Adrenal gland (tissue), 12 donors: Measurements from ENCODE around the gene ARL15. TPM values are rescaled to one million over a fixed set of nuclear protein-coding genes. Genes with fewer than 3 reads are reported as not detected.

Experiments used
- DNase-seq, 7 donors: peaks; one replicate each; pipeline ENCODE4 v3.0.0-alpha.2; 2019 to 2020
- H3K27ac ChIP-seq, 5 donors: fragments of 200-600 bp; sonication (generic) in 4 of 5; 1 replicate in 3 of 5; 2 replicates in 2 of 5; pipeline versions ENCODE4 v1.5.1 to v1.8.0; 2016 to 2020; ENCODE audit warnings: mild to moderate bottlenecking in 1 of 5
- H3K27me3 ChIP-seq: fragments of 200-600 bp; 2 replicates; pipeline ENCODE4 v1.8.0; 2021
- H3K36me3 ChIP-seq, 2 donors: fragments of 200-600 bp; replicated peaks in 1 of 2; 1 replicate in 1 of 2; 2 replicates in 1 of 2; pipeline versions ENCODE4 v1.5.1 to v1.8.0; 2018 to 2022
- H3K4me1 ChIP-seq, 2 donors: fragments of 200-600 bp; replicated peaks in 1 of 2; 1 replicate in 1 of 2; 2 replicates in 1 of 2; pipeline versions ENCODE4 v1.5.1 to v1.8.0; 2018 to 2021
- H3K4me3 ChIP-seq, 4 donors: fragments of 200-600 bp; sonication (generic) in 3 of 4; one replicate each; pipeline ENCODE4 v1.5.1; 2016 to 2018
- H3K9me3 ChIP-seq, 3 donors: fragments of 200-600 bp; sonication (generic) in 1 of 3; replicated peaks in 1 of 3; 1 replicate in 2 of 3; 2 replicates in 1 of 3; pipeline versions ENCODE4 v1.5.1 to v1.8.0; 2016 to 2021
- POLR2A ChIP-seq, 2 donors: fragments of 450-650 bp; IDR thresholded peaks; one replicate each; pipeline ENCODE4 v1.6.1; 2017; ENCODE audit warnings: antibody characterized with exemption in 2 of 2, mild to moderate bottlenecking in 2 of 2, moderate library complexity in 1 of 2
- WGBS, 4 donors: extraction: QIAGEN DNeasy Blood & Tissue Kit in 2 of 4; methylation state at CpG; one replicate each; pipeline versions ENCODE4 v1.1.5 to v1.1.7; 2013 to 2017; 5-methylcytosine and 5-hydroxymethylcytosine counted together
- intact Hi-C, 2 donors: fragments of 100-400 bp; cut with DNase I; formaldehyde crosslinking; loops; one replicate each; pipeline versions ENCODE4 v1.14.1 to v1.15.0; 2022 to 2023
- polyA plus RNA-seq, 3 donors: library from polyadenylated mRNA; stranded (reverse); fragments of 200-250 nt in 2 of 3; fragments of 350-450 nt in 1 of 3; fragmentation: Illumina TruSeq in 1 of 3; extraction: RNeasy Lipid Tissue Mini Kit (QIAGEN cat#74804) in 1 of 3; gene quantifications; one replicate each; pipeline ENCODE4 v1.2.3, GENCODE V29; 2013 to 2014
- total RNA-seq, 9 donors: library from RNA; depleted of rRNA in 4 of 9; stranded (reverse); fragments of >200 nt in 4 of 9; fragments of 120-200 nt in 1 of 9; fragmentation: NEBNext Ultra II Directional in 1 of 9; extraction: Animal tissue kit (Norgen Biotek cat#: 25700) in 1 of 9; gene quantifications; one replicate each; pipeline versions ENCODE4 v1.1.0 to v1.2.4, GENCODE V29; 2013 to 2023
- TF ChIP-seq, protein P1 (sequence below), 6 experiments: fragments of 450-650 bp in 4 of 6; fragments of 200-600 bp in 2 of 6; sonication (generic) in 1 of 6; IDR thresholded peaks; 1 replicate in 5 of 6; 2 replicates in 1 of 6; pipeline versions ENCODE4 v1.5.1 to v1.8.0; 2016 to 2021; ENCODE audit warnings: antibody characterized with exemption in 6 of 6, mild to moderate bottlenecking in 2 of 6, moderate library complexity in 1 of 6
- donor health status: healthy with polysubstance abuse.
- donor health status: Bipolar disorder and iron deficiency.
- donor health status: DM: yes; HTN: yes; CAD: no.
- donor health status: DM: no; HTN: no; CAD: no.
- donor health status: DM: no; HTN: no; CAD: no.
- donor health status: DM: yes; HTN: yes; CAD: no.

ARL15 gene
- total and polyA plus RNA-seq, 12 donors: 12.1 to 85.6 (median 38.9) TPM

DNA sequence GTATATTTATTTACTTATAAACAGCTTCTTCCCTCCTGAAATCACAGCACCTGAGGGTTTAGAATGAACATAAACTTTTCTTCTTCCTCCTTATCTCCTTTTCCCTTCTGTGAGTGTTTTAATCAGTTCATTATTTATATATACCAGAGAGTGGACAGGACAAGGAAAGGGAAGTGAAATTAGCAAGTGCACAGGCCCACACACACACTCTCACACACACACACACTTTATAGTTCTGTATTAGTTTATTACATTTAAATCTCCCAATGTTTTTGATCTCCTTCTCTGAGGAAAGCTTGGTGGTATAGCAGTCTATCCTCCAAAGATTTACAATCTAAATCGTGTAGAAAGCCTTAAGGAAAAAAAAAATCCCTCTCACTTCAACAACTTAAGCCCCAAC lies 396.4 kb downstream of the ARL15 start:
- Histone ChIP-seq H3K27ac (no peak overlapping the region), H3K9me3 (no peaks in the 10 kb centered on the region), H3K4me1 (no peaks in the 10 kb centered on the region), H3K4me3 (no peak overlapping the region), H3K36me3 (no peaks in the 10 kb centered on the region), H3K27me3 (no peaks in the 10 kb centered on the region)
- DNase-seq: no peak
- TF ChIP-seq, protein P1, sequence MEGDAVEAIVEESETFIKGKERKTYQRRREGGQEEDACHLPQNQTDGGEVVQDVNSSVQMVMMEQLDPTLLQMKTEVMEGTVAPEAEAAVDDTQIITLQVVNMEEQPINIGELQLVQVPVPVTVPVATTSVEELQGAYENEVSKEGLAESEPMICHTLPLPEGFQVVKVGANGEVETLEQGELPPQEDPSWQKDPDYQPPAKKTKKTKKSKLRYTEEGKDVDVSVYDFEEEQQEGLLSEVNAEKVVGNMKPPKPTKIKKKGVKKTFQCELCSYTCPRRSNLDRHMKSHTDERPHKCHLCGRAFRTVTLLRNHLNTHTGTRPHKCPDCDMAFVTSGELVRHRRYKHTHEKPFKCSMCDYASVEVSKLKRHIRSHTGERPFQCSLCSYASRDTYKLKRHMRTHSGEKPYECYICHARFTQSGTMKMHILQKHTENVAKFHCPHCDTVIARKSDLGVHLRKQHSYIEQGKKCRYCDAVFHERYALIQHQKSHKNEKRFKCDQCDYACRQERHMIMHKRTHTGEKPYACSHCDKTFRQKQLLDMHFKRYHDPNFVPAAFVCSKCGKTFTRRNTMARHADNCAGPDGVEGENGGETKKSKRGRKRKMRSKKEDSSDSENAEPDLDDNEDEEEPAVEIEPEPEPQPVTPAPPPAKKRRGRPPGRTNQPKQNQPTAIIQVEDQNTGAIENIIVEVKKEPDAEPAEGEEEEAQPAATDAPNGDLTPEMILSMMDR (IDR thresholded peaks at IDR 0.05): no peak
- no peak for TF ChIP-seq POLR2A (IDR thresholded peaks at IDR 0.05)
- intact Hi-C loops: no loop called here
- 65 to 87% (median 79%) methylated on average over 1 of the region's 1 CpG for WGBS, 4 donors

DNA sequence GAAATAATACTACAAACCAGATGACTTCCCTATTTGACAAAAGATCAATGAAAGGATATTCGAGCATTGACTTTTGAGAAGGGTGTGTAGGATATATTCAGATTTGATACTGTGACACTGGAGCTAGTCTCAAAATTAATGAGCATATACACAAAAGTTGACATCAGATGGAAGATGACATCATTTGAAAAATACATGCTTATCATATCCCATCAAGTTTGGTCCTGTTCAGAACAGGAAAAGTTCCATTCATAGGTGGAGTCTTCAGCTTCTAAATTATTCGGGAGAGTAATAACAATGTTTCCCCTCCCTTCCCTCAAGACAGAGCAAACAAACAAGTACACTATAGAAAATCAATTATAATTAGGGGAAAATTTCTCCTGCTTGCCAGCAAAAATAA lies 401.6 kb downstream of the ARL15 start:
- Histone ChIP-seq H3K27ac (no peak overlapping the region), H3K4me3 (no peak overlapping the region), H3K36me3 (no peaks in the 10 kb centered on the region), H3K4me1 (no peaks in the 10 kb centered on the region), H3K27me3 (no peaks in the 10 kb centered on the region), H3K9me3 (no peaks in the 10 kb centered on the region)
- TF ChIP-seq POLR2A (IDR thresholded peaks at IDR 0.05): no peak
- TF ChIP-seq, protein P1 (IDR thresholded peaks at IDR 0.05): no peak
- no peak for DNase-seq
- WGBS, 4 donors: 85 to 95% (median 90%) methylated on average over 2 of the region's 2 CpGs
- intact Hi-C loops: no loop called here

DNA sequence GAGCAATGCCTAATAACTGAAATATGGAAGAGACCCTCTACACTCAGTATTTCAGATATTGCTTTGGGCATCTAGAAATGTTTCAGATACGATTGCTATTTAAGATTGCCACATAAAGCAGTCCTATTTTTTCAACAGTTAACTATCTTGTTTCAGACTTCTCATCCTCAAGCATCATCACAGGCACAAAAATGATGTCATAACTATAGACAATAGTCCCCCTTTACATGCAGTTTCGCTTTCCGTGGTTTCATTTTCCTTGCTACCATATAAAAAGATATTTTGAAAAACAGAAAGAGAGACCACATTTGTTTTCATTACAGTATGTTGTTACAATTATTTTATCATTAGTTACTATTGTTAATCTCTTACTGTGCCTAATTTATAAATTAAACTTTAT lies 402.5 kb downstream of the ARL15 start:
- intact Hi-C loops: no loop called here
- no peak for DNase-seq
- Histone ChIP-seq H3K4me1 (no peaks in the 10 kb centered on the region), H3K27me3 (no peaks in the 10 kb centered on the region), H3K36me3 (no peaks in the 10 kb centered on the region), H3K9me3 (no peaks in the 10 kb centered on the region), H3K4me3 (no peak overlapping the region), H3K27ac (no peak overlapping the region)
- 92 to 98% (median 94%) methylated on average over 3 of the region's 3 CpGs for WGBS, 4 donors
- TF ChIP-seq, protein P1 (IDR thresholded peaks at IDR 0.05): no peak
- TF ChIP-seq POLR2A (IDR thresholded peaks at IDR 0.05): no peak

DNA sequence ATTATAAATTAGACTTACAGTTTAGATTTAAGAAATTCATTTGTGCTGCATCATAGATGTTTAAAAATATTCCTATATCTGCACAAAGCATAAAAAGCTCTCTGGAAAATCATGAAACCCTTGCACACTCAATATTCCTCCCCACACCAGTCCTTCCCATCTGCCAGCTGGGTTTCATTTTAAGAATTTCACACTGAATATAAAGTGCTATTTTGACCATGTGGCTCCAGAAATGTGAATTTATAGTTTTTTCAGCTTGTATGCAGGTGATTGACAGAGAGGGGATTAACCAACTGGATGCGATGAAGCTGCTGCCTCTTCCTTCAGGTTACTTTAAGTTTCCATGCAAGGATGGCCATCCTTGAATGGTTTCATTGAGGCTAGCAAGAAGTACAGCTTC lies 403.6 kb downstream of the ARL15 start:
- TF ChIP-seq, protein P1 (IDR thresholded peaks at IDR 0.05): no peak
- TF ChIP-seq POLR2A (IDR thresholded peaks at IDR 0.05): no peak
- Histone ChIP-seq H3K36me3 (no peaks in the 10 kb centered on the region), H3K27ac (no peak overlapping the region), H3K4me1 (no peaks in the 10 kb centered on the region), H3K4me3 (no peak overlapping the region), H3K9me3 (no peaks in the 10 kb centered on the region), H3K27me3 (no peaks in the 10 kb centered on the region)
- WGBS, 4 donors: 94 to 100% (median 95%) methylated on average over 1 of the region's 1 CpG
- intact Hi-C loops: no loop called here
- no peak for DNase-seq
